IMR-90 (cell line): ENCODE data around the gene PCCA. TPM values are rescaled to one million over a fixed set of nuclear protein-coding genes. Genes with fewer than 3 reads are reported as not detected.

Experiments used
- ATAC-seq: fragments of 200-7000 bp; cut with Tn5 transposase; 2 replicates; pipeline ENCODE4 v1.9.1; 2020; ENCODE audit warnings: low read depth, mild to moderate bottlenecking, moderate library complexity
- BruUV-seq: library from RNA; stranded (reverse); fragments of 400-500 nt; replicated peaks from 2 replicates; lab custom pipeline; 2021; lab: Mats Ljungman, UMichigan
- CTCF ChIA-PET: fragments of 300-600 bp; formaldehyde crosslinking; extraction: SDS; loops from one replicate; lab custom pipeline; 2021; ENCODE audit warnings: antibody characterized with exemption; lab: Yijun Ruan, JAX
- POLR2A ChIA-PET: fragments of 300-600 bp; sonication (Branson Sonifier 250); formaldehyde crosslinking; loops from one replicate; lab custom pipeline; 2022; ENCODE audit warnings: antibody characterized with exemption; ENCODE audit not compliant: unreplicated experiment; lab: Charles Lee
- DNase-seq: peaks from one replicate; pipeline ENCODE4 v3.0.0; 2013
- H2AFZ ChIP-seq: replicated peaks from 2 replicates; pipeline ENCODE3; 2013; ENCODE audit warnings: low read length, mild to moderate bottlenecking; ENCODE audit not compliant: poor library complexity
- H2AK5ac ChIP-seq: 2 replicates; pipeline ENCODE4 v1.6.1; 2013; ENCODE audit warnings: low read depth, low read length, inconsistent platforms
- H2AK9ac ChIP-seq: replicated peaks from 2 replicates; pipeline ENCODE3; 2013; ENCODE audit warnings: mild to moderate bottlenecking, low read depth, low read length, moderate library complexity; ENCODE audit not compliant: poor library complexity
- H2BK120ac ChIP-seq: 2 replicates; pipeline ENCODE4 v1.6.1; 2013; ENCODE audit warnings: low read depth, low read length, inconsistent platforms
- H2BK15ac ChIP-seq: 3 replicates; pipeline ENCODE4 v1.6.1; 2013; ENCODE audit warnings: low read depth, low read length, inconsistent platforms
- H2BK20ac ChIP-seq: 2 replicates; pipeline ENCODE4 v1.6.1; 2013; ENCODE audit warnings: low read depth, mild to moderate bottlenecking, inconsistent platforms, low read length, moderate library complexity
- H2BK5ac ChIP-seq: 2 replicates; pipeline ENCODE4 v1.6.1; 2013; ENCODE audit warnings: mild to moderate bottlenecking, low read depth, low read length, inconsistent platforms; ENCODE audit not compliant: poor library complexity, severe bottlenecking
- H3K14ac ChIP-seq: replicated peaks from 2 replicates; pipeline ENCODE4 v1.6.1; 2013; ENCODE audit warnings: low read depth, low read length, inconsistent platforms
- H3K18ac ChIP-seq: 2 replicates; pipeline ENCODE4 v1.6.1; 2013; ENCODE audit warnings: low read depth, low read length, control low read depth
- H3K23ac ChIP-seq: 2 replicates; pipeline ENCODE4 v1.6.1; 2013; ENCODE audit warnings: low read depth, low read length, inconsistent platforms
- H3K27ac ChIP-seq: 2 replicates; pipeline ENCODE4 v1.5.1; 2013; ENCODE audit warnings: mild to moderate bottlenecking, control low read depth, low read length; ENCODE audit not compliant: insufficient read depth
- H3K27me3 ChIP-seq: 2 replicates; pipeline ENCODE4 v1.6.1; 2013; ENCODE audit warnings: low read length; ENCODE audit not compliant: control insufficient read depth, insufficient read depth
- H3K36me3 ChIP-seq: 2 replicates; pipeline ENCODE4 v1.6.1; 2013; ENCODE audit warnings: low read length, mixed read lengths; ENCODE audit not compliant: control insufficient read depth, insufficient read depth
- H3K4ac ChIP-seq: 2 replicates; pipeline ENCODE4 v1.6.1; 2013; ENCODE audit warnings: low read depth, low read length, inconsistent platforms
- H3K4me1 ChIP-seq: 2 replicates; pipeline ENCODE4 v1.6.1; 2013; ENCODE audit warnings: low read length, mixed read lengths; ENCODE audit not compliant: control insufficient read depth, insufficient read depth
- H3K4me2 ChIP-seq: 2 replicates; pipeline ENCODE4 v1.6.1; 2013; ENCODE audit warnings: low read depth, mild to moderate bottlenecking, control low read depth, low read length, moderate library complexity
- H3K4me3 ChIP-seq: 2 replicates; pipeline ENCODE4 v1.5.1; 2013; ENCODE audit warnings: low read depth, mild to moderate bottlenecking, control low read depth, low read length, moderate library complexity; ENCODE audit not compliant: insufficient read depth
- H3K56ac ChIP-seq: 2 replicates; pipeline ENCODE4 v1.6.1; 2013; ENCODE audit warnings: low read length, inconsistent platforms; ENCODE audit not compliant: insufficient read depth; ENCODE audit errors: extremely low read depth
- H3K79me1 ChIP-seq, 2 experiments: 2 replicates each; pipeline ENCODE4 v1.6.1; 2013; ENCODE audit warnings: low read length in 2 of 2, inconsistent platforms in 1 of 2, low read depth in 1 of 2
- H3K9ac ChIP-seq: 2 replicates; pipeline ENCODE4 v1.6.1; 2013; ENCODE audit warnings: low read depth, low read length, control low read depth
- H3K9me1 ChIP-seq: 2 replicates; pipeline ENCODE4 v1.6.1; 2013; ENCODE audit warnings: low read length, inconsistent platforms; ENCODE audit not compliant: insufficient read depth
- H3K9me3 ChIP-seq: 2 replicates; pipeline ENCODE4 v1.6.1; 2013; ENCODE audit warnings: low read length; ENCODE audit not compliant: control insufficient read depth, insufficient read depth
- H4K20me1 ChIP-seq: 2 replicates; pipeline ENCODE4 v1.6.1; 2013; ENCODE audit warnings: low read length, inconsistent platforms; ENCODE audit not compliant: insufficient read depth
- H4K5ac ChIP-seq: 2 replicates; pipeline ENCODE4 v1.6.1; 2013; ENCODE audit warnings: mild to moderate bottlenecking, low read depth, low read length, control low read depth
- H4K8ac ChIP-seq, 2 experiments: 2 replicates each; pipeline ENCODE4 v1.6.1; 2013; ENCODE audit warnings: low read depth in 2 of 2, low read length in 2 of 2, control low read depth in 1 of 2, inconsistent platforms in 1 of 2
- H4K91ac ChIP-seq: 2 replicates; pipeline ENCODE4 v1.6.1; 2013; ENCODE audit warnings: low read depth, low read length, inconsistent platforms; ENCODE audit not compliant: insufficient read depth
- BHLHE40 ChIP-seq: fragments of 150-350 bp; IDR thresholded peaks from 2 replicates; pipeline ENCODE4 v1.6.1; 2016; ENCODE audit warnings: mild to moderate bottlenecking, low read depth, low read length
- CEBPB ChIP-seq: IDR thresholded peaks from 2 replicates; pipeline ENCODE4 v1.6.1; 2012; ENCODE audit warnings: low read depth, low read length, improper control_type of control experiment
- CHD1 ChIP-seq: IDR thresholded peaks from 2 replicates; pipeline ENCODE4 v1.6.1; 2012; ENCODE audit warnings: low read depth, low read length, improper control_type of control experiment
- FOS ChIP-seq: fragments of 150-350 bp; IDR thresholded peaks from 2 replicates; pipeline ENCODE4 v1.6.1; 2016; ENCODE audit warnings: low read depth, low read length
- MAFK ChIP-seq: IDR thresholded peaks from 2 replicates; pipeline ENCODE4 v1.6.1; 2012; ENCODE audit warnings: low read depth, low read length, improper control_type of control experiment
- MAZ ChIP-seq: IDR thresholded peaks from 2 replicates; pipeline ENCODE4 v1.6.1; 2012; ENCODE audit warnings: low read depth, mild to moderate bottlenecking, low read length, improper control_type of control experiment, moderate library complexity, borderline replicate concordance
- NFE2L2 ChIP-seq: fragments of 150-350 bp; IDR thresholded peaks from 2 replicates; pipeline ENCODE4 v1.6.1; 2016; ENCODE audit warnings: low read depth, mild to moderate bottlenecking, low read length
- RAD21 ChIP-seq: IDR thresholded peaks from 2 replicates; pipeline ENCODE4 v1.6.1; 2012; ENCODE audit warnings: low read length, improper control_type of control experiment
- RCOR1 ChIP-seq: IDR thresholded peaks from 2 replicates; pipeline ENCODE4 v1.6.1; 2012; ENCODE audit warnings: mild to moderate bottlenecking, low read length, improper control_type of control experiment; ENCODE audit not compliant: insufficient replicate concordance
- WGBS, 2 experiments: methylation state at CpG; one replicate each; pipeline versions ENCODE4 v1.1.5 to v1.1.7; 2013; ENCODE audit warnings: missing lambda C conversion rate in 2 of 2; ENCODE audit not compliant: insufficient read length in 1 of 2; ENCODE audit errors: extremely low coverage in 2 of 2; 5-methylcytosine and 5-hydroxymethylcytosine counted together
- dilution Hi-C: fragments of 300-500 bp; cut with HindIII; formaldehyde crosslinking; loops from one replicate; pipeline ENCODE4 v1.14.3; 2018; ENCODE audit warnings: low sequenced_read_pairs; ENCODE audit not compliant: unreplicated experiment
- in situ Hi-C: fragments of 300-500 bp; cut with MboI; formaldehyde crosslinking; loops from 3 replicates; pipeline ENCODE4 v1.14.3; 2019; ENCODE audit warnings: low sequenced_read_pairs, inconsistent platforms, mixed read lengths
- intact Hi-C: fragments of 100-400 bp; cut with micrococcal nuclease; formaldehyde crosslinking; loops from 2 replicates; pipeline ENCODE4 v1.10.0; 2022
- polyA plus RNA-seq, 3 experiments: library from polyadenylated mRNA; depleted of rRNA; stranded (reverse); fragments of >200 nt; gene quantifications; 2 replicates each; pipeline ENCODE4 v1.2.3, GENCODE V29; 2012; ENCODE audit warnings: low replicate concordance in 1 of 3
- total RNA-seq: library from RNA; depleted of rRNA; stranded (reverse); fragments of >200 nt; gene quantifications from 2 replicates; pipeline ENCODE4 v1.2.3, GENCODE V29; 2012
- TF ChIP-seq, protein P1 (sequence below): fragments of 150-350 bp; IDR thresholded peaks from 2 replicates; pipeline ENCODE4 v1.6.1; 2017; ENCODE audit warnings: mild to moderate bottlenecking, antibody characterized with exemption, low read length, low read depth

Gene PCCA
- total and polyA plus RNA-seq, 2 of the 4 experiments (the other 2 are of a cell fraction) = 7.6 to 24.0 TPM

DNA sequence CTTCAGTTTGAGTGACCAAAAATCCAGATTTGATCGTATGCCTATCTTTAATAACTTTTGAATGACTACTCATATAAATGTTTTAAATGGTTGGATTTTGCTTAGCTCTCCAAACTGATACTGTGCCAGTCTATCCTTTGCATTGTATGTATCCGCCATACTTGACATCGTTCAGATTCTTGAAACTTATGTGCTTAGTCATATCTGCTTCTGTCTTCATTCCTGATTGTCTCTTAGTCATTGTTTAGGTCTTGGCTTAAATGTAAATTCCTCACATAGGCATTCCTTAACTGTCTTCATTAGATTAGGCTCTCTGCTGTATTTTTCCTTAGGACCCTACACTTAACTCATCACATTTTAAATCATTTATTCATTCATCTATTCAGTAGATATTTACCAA is 126.0 kb downstream of the PCCA start:
- H2BK20ac ChIP-seq = peak overlapping the region; percentile 53; the same call in 1 of the 2 replicates
- H2AFZ ChIP-seq = no peak overlapping the region
- H2BK15ac ChIP-seq = no peak overlapping the region
- no CpG with 5 or more reads among the region's 3 CpGs for WGBS, 2 experiments
- ATAC-seq (peak; percentile 84), DNase-seq (peak; percentile 93)
- H3K27me3 ChIP-seq = no peaks in the 10 kb centered on the region
- no peaks in the 10 kb centered on the region; the same call in none of the 2 replicates for H3K9me1 ChIP-seq
- H2BK5ac ChIP-seq = peak overlapping the region; percentile 98
- H2BK120ac ChIP-seq = peak overlapping the region; percentile 93; the same call in 1 of the 2 replicates
- H4K91ac ChIP-seq = peak overlapping the region; percentile 26
- no peak overlapping the region for H3K4me3 ChIP-seq
- H4K5ac ChIP-seq = no peak overlapping the region
- H3K18ac ChIP-seq = peak overlapping the region; percentile 92
- no peak for TF ChIP-seq MAZ
- TF ChIP-seq CHD1 = no peak
- TF ChIP-seq BHLHE40 = peak; percentile 24; the same call in 1 of the 2 replicates
- peak; percentile 81 for TF ChIP-seq NFE2L2
- TF ChIP-seq FOS = peak; percentile 65
- peak; percentile 24; the same call in 1 of the 2 replicates for TF ChIP-seq CEBPB
- TF ChIP-seq RCOR1 = no peak
- TF ChIP-seq, protein P1, sequence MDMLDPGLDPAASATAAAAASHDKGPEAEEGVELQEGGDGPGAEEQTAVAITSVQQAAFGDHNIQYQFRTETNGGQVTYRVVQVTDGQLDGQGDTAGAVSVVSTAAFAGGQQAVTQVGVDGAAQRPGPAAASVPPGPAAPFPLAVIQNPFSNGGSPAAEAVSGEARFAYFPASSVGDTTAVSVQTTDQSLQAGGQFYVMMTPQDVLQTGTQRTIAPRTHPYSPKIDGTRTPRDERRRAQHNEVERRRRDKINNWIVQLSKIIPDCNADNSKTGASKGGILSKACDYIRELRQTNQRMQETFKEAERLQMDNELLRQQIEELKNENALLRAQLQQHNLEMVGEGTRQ = no peak
- TF ChIP-seq MAFK = peak; percentile 72; the same call in 1 of the 2 replicates
- no peak for TF ChIP-seq RAD21
- H3K27ac ChIP-seq = peak overlapping the region; percentile 81; the same call in 1 of the 2 replicates
- no peak overlapping the region for H3K56ac ChIP-seq
- no peaks in the 10 kb centered on the region for H3K9me3 ChIP-seq
- intact Hi-C loops = loop anchor here (5.0 kb wide), 2 partner anchors 53 to 128 kb away; partner anchors contain the start of gene PCCA
- H3K9ac ChIP-seq = no peak overlapping the region
- H3K23ac ChIP-seq = no peak overlapping the region
- no TSS peak for BruUV-seq
- H3K79me1 ChIP-seq = peaks cover 5 to 25% of the 10 kb centered on the region in 2 experiments
- no peak overlapping the region for H2AK9ac ChIP-seq
- no peak overlapping the region for H2AK5ac ChIP-seq
- in situ Hi-C loops = no loop called here
- peaks cover 15% of the 10 kb centered on the region for H3K4me1 ChIP-seq
- peak overlapping the region; percentile 63; the same call in 1 of the 2 replicates for H3K4me2 ChIP-seq
- dilution Hi-C loops = no loop called here
- ChIA-PET CTCF (no interaction called here), POLR2A (no interaction called here)
- H3K36me3 ChIP-seq = no peaks in the 10 kb centered on the region
- H4K20me1 ChIP-seq = no peaks in the 10 kb centered on the region; the same call in 1 of the 2 replicates
- peak overlapping the region; percentile 38; the same call in 1 of the 2 replicates for H3K4ac ChIP-seq
- H4K8ac ChIP-seq = peak overlapping the region in 1 of 2 experiments; percentile 56; a peak in 1 of 4 replicates
- H3K14ac ChIP-seq = no peak overlapping the region
